Measurements from ENCODE around the gene ONECUT2.

The ONECUT2 gene

DNA sequence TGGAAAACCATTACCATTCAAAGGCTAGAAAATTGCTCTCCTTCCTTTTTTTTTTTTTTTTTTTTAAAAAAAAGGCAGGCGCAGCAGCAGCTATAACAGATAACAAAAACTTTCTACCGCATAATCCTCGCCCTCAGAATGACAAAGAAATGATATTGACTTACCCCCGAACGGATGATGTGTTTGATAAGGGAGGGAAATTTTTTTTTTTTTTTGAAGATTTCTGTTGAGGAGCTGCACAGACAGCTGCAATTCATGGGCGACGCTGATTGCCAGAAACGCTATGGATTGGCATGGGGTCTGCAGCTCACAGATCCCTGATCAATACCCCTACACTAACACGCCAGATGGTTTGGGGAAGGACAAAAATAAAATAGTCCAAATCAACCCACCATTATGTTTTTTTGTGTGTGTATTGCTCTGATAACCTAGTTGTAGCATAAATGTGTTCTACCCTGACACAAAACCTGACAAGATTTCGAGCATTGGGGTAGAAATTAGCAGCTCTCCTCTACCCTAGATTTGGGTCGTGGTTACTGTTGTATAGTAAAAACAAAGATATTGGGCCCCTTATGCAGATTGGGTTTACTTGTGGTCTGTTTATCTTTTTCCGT, 3.6 kb upstream of the ONECUT2 start:
- no peak for DNase-seq

DNA sequence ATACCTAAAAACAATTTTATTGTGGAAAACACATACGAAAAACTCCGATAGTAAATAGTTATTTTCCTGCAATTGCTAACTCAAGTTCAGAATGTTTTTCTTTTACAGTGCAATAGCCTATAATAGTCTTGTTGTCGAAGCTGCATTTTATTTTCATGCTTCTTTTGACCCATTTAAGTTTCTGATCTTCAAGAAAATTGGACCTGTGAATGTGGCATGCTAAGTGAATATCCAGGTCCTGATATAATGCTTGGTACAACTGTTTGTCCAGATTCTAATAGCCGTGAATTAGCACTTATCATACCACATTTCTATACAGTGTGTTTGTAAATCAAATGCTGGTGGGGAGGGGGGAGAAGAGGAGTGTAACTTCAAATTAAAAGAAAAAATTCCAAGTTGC, 3.0 kb upstream of the ONECUT2 start:
- no peak for DNase-seq

DNA sequence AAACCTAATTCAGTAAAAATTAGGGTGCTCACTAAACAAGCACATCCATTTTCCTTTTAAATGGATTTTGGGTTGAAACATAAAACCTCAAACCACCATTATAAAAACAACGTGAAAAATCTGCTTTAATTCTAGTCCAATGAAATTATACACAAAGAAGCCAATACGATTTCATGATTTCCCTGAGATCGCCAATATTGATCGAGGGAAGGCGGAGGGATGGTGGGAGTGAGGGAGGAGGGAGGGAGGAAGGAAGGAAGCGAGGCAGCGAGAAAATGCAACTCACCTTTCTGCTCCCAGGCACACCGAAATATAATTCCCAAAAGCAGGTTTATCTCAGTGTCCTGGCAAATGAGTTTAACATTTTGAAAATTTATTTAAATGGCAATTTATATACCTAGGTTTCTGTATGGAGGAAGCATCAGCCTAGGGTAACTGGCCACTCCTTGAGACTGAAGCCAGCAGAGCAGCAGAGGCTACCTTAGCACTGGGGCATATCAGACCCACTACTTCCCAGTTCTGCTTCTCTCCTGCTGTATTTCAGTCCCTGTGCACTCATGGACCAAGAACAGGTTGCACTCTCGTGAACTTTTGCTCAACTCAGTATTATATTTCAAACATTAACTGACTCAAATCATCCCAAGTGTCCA, 2.3 kb upstream of the ONECUT2 start:
- DNase-seq, result no peak

DNA sequence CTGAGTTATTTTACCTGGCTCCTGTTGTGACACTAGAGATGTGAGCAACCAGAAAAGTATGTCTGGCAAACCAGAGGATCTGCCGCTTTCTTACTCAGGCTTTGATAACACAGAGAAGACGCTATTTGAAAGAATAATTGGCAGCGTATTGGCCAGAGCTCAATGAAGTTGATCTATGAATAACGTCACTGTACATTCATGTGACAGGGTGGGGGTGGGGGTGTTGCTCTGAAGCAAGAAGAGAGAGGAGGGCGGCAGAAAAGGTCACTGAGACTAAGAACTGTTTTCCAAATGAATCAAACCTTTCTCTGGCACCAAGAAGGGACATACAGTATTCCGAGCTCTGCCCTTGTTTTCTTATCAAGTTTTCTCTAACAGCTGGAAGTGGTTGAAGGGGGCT, 1.7 kb upstream of the ONECUT2 start:
- DNase-seq, result no peak

DNA sequence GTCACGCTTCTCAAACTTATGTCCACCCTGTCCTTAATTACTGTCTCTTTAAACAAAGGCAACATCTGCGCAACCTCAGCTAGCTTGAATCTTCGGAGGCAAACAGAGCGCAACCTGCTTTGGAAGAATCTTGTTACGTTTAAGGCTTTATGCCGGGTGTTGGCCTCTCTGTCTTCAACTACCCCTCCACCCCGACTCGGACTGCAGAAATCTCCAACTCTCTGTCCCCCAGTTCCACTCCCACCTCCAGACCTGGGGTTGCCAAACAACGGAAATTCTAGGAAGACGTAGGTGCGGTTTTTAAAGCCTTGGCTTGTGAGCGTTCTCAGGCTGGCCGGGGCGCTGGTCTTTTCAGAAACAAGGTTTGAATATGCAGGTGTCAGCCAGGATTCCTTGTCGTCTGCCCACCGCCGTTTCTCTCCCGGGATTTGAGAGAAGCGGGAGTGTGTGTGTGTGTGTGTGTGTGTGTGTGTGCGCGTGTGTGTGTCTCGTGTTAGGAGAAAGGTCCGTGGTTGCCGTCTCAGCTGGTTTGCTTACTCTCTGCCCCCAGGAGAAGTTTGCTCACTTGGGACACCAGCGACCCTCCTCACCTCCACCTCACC, 1.1 kb upstream of the ONECUT2 start:
- no peak for DNase-seq

DNA sequence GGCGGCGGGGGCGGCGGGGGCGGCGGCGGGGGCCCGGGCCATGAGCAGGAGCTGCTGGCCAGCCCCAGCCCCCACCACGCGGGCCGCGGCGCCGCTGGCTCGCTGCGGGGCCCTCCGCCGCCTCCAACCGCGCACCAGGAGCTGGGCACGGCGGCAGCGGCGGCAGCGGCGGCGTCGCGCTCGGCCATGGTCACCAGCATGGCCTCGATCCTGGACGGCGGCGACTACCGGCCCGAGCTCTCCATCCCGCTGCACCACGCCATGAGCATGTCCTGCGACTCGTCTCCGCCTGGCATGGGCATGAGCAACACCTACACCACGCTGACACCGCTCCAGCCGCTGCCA, 644 bp downstream of the ONECUT2 start:
- no peak for DNase-seq

DNA sequence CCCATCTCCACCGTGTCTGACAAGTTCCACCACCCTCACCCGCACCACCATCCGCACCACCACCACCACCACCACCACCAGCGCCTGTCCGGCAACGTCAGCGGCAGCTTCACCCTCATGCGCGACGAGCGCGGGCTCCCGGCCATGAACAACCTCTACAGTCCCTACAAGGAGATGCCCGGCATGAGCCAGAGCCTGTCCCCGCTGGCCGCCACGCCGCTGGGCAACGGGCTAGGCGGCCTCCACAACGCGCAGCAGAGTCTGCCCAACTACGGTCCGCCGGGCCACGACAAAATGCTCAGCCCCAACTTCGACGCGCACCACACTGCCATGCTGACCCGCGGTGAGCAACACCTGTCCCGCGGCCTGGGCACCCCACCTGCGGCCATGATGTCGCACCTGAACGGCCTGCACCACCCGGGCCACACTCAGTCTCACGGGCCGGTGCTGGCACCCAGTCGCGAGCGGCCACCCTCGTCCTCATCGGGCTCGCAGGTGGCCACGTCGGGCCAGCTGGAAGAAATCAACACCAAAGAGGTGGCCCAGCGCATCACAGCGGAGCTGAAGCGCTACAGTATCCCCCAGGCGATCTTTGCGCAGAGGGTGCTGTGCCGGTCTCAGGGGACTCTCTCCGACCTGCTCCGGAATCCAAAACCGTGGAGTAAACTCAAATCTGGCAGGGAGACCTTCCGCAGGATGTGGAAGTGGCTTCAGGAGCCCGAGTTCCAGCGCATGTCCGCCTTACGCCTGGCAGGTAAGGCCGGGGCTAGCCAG, 1.2 kb downstream of the ONECUT2 start:
- no peak for DNase-seq

DNA sequence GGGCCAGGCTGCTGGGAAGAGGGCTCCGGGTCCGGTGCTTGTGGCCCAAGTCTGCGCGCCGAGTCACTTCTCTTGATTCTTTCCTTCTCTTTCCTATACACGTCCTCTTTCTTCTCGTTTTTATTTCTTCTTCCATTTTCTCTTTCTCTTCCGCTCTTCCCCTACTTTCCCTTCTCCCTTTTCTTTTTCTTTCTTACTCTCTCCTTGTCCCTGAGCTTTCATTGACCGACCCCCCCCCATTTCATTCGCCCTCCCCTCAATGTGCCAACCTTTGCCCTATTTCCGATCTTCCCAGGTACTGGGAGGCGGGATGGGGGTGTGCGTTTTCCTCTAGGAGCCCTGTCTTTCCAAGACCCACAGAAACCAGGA, 1.8 kb downstream of the ONECUT2 start:
- DNase-seq, result no peak

DNA sequence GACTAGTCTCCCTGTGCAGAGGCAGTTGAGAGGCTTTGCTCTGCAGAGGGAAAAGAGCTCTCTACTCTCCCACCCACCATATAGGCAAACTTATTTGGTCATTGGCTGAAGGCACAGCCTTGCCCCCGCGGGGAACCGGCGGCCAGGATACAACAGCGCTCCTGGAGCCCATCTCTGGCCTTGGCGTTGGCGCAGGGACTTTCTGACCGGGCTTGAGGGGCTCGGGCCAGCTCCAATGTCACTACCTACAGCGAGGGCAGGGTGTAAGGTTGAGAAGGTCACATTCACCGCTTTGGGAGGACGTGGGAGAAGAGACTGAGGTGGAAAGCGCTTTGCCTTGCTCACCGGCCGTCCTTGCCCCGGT, 2.2 kb downstream of the ONECUT2 start:
- DNase-seq, result no peak

DNA sequence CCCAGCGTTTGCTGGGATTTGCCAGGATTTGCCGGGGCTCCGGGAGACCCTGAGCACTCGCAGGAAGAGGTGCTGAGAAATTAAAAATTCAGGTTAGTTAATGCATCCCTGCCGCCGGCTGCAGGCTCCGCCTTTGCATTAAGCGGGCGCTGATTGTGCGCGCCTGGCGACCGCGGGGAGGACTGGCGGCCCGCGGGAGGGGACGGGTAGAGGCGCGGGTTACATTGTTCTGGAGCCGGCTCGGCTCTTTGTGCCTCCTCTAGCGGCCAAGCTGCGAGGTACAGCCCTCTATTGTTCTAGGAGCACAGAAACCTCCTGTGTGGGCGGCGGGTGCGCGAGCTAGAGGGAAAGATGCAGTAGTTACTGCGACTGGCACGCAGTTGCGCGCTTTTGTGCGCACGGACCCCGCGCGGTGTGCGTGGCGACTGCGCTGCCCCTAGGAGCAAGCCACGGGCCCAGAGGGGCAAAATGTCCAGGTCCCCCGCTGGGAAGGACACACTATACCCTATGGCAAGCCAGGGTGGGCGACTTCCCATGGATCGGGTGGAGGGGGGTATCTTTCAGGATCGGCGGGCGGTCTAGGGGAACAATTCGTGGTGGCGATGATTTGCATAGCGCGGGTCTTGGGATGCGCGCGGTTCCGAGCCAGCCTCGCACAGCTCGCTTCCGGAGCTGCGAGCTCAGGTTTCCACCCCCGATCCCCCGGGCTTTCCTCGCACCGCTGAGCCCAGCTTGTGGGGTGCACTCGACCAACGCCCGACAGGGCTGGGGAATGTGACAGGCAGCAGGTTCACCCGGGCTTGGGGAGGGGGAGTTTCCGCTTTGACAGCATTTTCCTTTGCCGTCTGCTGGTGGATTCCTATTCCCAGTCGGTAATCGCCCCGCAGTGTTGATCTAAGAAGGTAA, 2.8 kb downstream of the ONECUT2 start:
- peak; percentile 51 for DNase-seq

DNA sequence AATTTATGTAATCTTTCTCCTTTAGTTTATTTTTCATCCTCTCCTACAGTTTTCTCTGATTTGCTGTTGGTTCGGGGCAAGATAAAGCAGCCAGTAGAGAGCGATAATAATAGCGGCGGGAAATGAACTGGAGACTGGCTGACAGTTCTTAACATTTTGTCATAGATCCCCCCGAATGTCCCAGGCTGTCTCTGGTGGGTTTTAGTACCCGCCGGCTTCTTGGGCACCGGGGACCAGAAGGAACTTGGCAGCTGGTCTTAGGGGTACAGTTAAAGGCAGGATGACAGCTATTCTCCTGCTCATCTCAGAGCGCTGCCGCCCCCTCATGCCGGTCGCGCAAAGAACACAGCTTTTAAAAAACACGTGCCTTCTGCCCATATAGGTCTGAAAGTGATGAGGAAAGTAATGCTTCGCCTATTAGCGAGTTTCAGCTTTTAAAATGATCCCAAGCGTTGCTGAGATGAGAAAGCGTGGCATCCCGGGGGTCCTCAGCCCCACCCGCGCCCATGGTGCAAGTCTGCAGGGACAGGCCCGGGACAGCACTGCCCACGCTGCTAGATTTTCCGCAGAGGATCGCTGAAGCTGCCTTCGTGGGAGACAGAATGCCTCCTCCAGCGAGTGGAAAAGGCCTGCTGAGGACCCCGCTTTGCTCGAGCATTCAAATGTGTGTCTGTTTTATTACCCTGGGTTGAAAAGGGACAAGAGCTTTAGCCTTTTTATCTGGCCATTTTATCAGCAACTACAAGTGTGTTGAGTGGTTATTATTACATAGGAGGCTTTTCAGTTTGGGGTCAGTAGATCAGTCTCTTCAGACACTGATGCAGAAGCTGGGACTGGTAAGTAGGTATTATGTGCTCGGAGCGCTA, 3.8 kb downstream of the ONECUT2 start:
- DNase-seq, result no peak

DNA sequence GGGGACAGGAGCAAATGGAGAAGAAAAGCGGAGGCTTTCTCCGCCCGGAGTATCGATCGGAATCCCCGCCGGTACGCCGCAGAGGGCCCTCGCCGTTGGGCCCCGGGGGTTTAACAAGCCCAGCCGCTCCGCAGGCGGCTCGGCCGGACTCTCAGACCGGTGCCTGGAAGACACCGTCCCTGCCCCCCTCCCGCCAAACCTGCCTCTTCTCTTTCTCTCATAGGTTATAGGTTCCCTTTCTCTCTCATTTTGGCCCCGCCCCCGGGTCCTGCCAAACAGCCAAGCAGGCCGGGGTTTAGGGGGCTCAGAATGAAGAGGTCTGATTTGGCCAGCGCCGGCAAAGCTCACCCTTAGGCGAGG, 4.4 kb downstream of the ONECUT2 start:
- DNase-seq, result no peak

DNA sequence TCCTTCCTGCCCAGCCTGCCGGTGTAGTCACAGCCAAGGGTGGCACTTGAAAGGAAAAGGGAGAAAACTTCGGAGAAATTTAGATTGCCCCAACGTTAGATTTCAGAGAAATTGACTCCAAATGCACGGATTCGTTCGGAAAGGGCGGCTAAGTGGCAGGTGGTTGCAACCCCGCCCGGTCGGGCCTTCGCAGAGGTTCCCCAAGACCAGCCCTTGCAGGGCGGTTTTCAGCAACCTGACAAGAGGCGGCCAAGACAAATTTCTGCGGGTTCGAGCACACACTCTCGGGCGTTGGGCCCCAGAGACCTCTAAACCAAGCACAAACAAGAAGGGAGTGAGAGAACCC, 4.8 kb downstream of the ONECUT2 start:
- DNase-seq, result no peak

DNA sequence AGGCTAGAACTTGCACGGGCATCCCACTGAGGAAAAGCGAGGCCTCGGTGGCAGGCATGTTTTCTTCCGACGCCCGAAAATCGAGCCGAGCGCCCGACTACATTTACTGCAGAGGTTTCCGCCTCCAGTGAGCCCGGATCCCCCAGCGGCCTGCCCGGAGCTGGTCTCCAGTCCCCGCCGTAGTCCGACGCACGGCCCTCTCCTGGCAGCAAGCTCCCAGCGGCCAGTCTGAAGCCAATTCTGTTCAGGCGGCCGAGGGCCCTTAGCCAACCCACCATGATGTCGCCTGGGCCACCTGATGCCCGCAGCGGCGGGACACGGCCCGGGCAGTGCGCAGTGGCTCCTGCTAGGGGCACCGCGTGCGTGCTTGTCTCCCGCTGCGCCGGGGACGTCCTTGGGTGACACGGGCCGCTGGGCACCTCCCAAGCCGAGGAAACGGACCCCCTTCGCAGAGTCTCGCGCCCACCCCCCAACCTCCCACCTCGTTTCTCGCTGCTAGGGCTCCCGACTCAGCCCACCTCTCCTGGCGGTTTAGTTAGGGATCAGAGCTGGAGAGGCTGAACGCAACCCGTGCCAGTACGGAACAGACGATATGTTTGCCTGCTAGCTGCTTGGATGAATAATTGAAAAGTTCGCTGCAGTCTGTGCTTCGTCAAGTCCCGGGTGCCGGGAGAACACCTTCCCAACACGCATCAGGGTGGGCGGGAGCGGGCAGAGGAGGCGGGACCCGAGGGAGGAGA, 5.3 kb downstream of the ONECUT2 start:
- DNase-seq, result no peak

DNA sequence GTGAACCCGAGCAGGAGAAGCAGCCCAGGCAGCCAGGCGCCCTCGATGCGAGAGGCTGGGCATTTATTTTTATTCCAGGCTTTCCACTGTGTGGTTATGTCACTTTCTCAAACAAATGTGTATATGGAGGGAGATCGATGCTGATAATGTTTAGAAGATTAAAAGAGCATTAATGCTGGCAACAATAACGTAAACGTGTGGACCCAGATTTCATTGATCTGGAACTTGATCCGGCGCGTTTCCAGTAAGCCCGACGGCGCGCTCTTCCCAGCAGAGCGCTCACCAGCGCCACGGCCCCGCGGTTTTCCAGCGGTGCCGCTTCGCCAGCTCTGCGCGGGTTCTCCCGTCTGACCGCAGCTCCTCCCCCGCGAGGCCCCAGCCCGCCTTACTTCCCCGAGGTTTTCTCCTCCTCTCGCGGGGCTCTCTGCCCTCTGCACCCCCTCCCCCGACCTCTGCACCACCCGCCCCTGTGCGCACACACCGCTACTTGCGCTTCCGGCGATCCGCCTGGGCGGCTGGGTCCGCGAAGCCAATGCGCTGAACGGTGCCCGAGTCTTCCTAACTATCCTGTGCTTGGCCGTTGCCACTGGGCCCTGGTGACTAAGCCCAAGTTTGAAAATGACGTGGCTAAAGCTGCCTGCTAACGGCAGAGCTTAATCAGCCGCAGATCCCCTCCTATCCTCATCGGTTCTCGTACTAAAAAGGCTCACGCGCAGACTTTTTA, 6.1 kb downstream of the ONECUT2 start:
- peak; percentile 15 for DNase-seq

DNA sequence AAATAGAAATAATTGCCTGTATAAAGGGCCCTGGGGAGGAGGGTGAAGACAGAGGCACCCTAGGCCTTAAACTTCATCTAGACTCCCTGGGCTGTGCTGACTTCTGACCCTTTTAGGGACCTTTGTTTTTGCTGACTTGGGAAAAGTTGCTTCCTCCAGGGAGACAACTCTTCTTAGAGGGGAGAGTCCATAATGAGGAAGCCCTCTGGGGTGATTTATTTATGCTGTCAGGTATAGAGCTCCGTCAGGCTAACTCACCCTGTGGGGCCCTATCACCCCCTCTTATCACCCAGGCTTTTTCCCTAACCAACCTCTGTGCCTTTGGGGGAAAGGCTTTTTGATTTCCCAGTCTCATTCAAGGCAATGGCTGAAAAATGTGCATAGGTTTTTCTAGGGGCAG, 8.1 kb downstream of the ONECUT2 start:
- DNase-seq, result no peak

DNA sequence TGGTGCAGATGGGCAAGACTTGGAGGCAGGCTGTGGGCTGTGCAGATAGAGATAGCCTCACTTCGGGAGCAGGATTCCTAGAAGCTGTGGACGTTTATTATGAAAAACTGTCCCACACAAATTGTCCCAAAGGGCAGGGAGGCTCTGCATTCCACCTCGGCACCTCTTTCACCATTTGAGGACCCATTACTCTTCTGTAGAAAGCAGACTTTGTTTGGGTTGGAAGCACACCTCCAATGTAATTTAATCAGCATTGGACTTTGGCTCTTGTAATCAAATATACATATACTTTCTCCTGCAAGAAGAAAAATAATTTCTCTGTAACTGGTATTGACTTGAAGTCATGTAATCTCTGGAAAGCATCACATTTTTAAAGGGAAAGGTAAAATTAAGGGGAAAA, 8.5 kb downstream of the ONECUT2 start:
- DNase-seq, result no peak

DNA sequence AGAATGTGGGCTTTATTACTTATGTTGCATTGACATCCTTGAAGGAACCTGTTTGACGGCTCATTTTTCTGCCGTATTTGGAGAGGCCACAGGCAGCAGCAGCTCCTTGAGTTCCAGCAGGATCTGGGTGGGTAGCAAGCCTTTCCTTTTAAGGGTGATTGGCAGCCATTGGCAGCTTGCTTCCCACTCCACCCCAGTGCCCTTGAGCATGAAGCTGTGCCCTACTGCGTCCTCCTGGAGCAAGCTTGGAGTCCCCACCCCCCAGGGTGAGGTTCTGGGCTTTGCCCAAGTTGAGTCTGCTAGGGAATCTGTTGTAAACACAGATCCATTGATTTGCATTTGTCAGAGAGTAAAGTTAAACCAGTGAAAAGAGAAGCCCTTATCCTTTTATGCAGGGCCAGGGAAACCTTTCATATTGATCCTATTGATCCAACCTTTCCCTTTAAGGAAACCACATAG, 9.2 kb downstream of the ONECUT2 start:
- DNase-seq, result no peak

DNA sequence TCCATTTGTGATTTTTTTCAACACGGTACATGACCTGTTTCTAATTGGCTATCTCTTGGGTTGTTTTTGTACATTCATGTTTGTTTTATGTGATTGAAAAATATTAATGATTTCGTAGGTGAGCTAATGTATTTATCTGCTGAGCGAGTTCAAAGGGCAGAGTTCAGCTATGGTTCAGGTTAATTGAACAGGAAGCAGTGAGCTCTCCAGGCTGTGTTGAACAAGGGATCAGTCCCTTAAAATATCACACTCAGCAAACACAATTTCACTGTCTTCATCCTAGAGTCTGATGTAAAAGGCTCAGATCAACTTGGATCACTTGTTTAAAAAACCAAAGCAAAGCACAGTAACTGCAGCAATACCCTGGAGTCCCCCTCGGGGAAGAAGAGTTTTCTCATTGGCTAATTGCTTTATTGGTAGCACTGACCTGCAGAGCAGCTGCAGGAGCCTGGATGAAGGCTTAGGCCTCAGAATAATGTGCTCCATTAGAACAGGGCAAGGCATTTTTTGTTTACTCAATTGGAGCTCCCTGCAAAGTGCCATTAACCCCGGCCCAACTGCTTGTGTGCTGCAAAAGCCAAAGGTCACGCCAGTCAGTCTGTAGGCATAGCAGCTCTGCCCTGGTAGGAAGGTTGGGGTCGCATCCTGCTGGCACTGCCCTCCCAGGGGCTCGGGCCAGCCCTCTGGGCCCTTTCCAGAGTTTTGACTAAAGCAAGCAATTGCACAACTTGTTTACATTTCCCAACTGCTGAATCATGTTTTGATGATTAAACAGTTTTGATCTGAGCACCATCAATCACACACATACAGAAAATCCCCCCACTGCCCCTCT, 10.5 kb downstream of the ONECUT2 start:
- no peak for DNase-seq

DNA sequence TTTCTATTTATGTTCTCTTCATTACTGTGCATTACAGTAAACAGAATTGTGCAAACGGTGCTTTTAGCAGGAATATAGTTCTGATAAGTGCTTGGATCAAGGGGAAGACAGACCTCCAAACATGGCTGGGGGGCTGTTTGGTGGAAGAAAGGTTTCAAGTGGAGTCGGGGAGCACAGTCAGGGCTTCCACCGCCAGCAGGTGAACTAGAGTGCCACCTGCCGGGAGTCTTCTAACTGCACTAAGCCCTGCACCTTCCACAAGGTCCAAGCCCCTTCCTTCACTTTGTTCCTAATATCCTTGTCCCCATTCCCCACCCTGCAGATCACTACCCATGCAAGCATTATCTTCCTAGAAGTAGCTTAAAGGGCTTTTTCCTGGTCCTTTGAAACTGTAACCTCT, 11.1 kb downstream of the ONECUT2 start:
- DNase-seq, result no peak
